Measurements from ENCODE around the gene TIAM1.

TIAM1 gene

GRCh38 chr21:31331231-31331630 lies 12.8 kb downstream of the TIAM1 start:
- no peak for DNase-seq

GRCh38 chr21:31330144-31330483 lies 13.9 kb downstream of the TIAM1 start:
- DNase-seq, result no peak

GRCh38 chr21:31329456-31330143 lies 14.5 kb downstream of the TIAM1 start:
- DNase-seq, result no peak

GRCh38 chr21:31326522-31327242 lies 17.4 kb downstream of the TIAM1 start:
- peak; percentile 27 for DNase-seq

GRCh38 chr21:31318971-31319370 lies 25.1 kb downstream of the TIAM1 start:
- no peak for DNase-seq

- DNase-seq, result no peak
Measured at GRCh38 chr21:31317688-31318087, 26.4 kb downstream of the TIAM1 start.

- no peak for DNase-seq
Measured at GRCh38 chr21:31316488-31317169, 27.4 kb downstream of the TIAM1 start.

- DNase-seq, result no peak
Measured at GRCh38 chr21:31316072-31316471, 28.0 kb downstream of the TIAM1 start.

- no peak for DNase-seq
Measured at GRCh38 chr21:31310750-31311149, 33.3 kb downstream of the TIAM1 start.

- no peak for DNase-seq
Measured at GRCh38 chr21:31308584-31308983, 35.5 kb downstream of the TIAM1 start.

- no peak for DNase-seq
Measured at GRCh38 chr21:31305888-31306287, 38.2 kb downstream of the TIAM1 start.

- DNase-seq, result no peak
Measured at GRCh38 chr21:31299291-31300147, 44.5 kb downstream of the TIAM1 start.

GRCh38 chr21:31298618-31299269 lies 45.3 kb downstream of the TIAM1 start:
- no peak for DNase-seq

- DNase-seq, result no peak
Measured at GRCh38 chr21:31297806-31298205, 46.3 kb downstream of the TIAM1 start.

GRCh38 chr21:31295676-31296075 lies 48.4 kb downstream of the TIAM1 start:
- DNase-seq, result no peak

- no peak for DNase-seq
Measured at GRCh38 chr21:31294691-31295090, 49.4 kb downstream of the TIAM1 start.

GRCh38 chr21:31293986-31294385 lies 50.1 kb downstream of the TIAM1 start:
- DNase-seq, result peak; percentile 46

- DNase-seq, result no peak
Measured at GRCh38 chr21:31290765-31291164, 53.3 kb downstream of the TIAM1 start.

- no peak for DNase-seq
Measured at GRCh38 chr21:31289702-31290101, 54.4 kb downstream of the TIAM1 start.

- DNase-seq, result no peak
Measured at GRCh38 chr21:31288191-31288590, 55.9 kb downstream of the TIAM1 start.

- DNase-seq, result no peak
Measured at GRCh38 chr21:31287201-31287600, 56.9 kb downstream of the TIAM1 start.

GRCh38 chr21:31286621-31287020 lies 57.4 kb downstream of the TIAM1 start:
- DNase-seq, result no peak
